ENCODE measurements around the gene ADCY2.

Gene ADCY2

DNA sequence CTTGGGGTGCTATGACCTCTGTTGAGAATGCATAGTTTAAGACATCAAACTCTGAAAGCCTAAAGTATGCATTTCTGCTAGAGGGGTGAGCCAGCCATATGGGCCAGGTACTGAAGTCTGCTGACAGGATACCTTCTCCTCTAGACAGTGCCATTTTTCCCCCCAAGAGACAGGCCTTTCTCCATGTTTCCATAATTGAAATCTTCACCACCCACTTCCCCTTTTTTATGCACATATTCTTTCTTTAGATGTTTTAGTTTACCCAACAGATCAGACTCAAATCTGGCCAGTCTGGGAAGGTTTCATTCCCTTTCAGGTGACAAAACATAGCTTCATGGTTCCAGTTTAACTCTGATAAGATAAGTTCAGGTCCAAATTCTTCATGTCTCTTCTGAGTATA, 212.8 kb downstream of the ADCY2 start:
- no peak for DNase-seq

DNA sequence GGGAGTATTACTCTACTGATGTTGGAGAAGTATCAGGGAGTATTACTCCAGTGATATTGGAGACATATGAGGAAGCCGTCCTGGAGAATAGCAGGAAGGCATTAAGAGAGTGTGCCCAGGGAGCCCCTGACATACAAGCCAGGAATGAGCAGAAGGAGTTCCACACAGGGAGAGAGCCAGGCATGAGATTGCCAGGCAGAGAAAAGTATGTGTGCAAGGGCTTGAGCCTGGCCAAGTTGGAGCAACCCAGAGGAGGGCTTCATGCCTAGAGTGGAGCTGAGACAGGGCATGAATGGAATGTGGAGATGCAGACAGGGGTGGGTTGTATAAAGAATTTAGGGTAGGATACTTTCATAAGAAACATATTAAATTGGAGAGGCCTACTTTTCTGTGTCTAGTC, 213.8 kb downstream of the ADCY2 start:
- DNase-seq = no peak

DNA sequence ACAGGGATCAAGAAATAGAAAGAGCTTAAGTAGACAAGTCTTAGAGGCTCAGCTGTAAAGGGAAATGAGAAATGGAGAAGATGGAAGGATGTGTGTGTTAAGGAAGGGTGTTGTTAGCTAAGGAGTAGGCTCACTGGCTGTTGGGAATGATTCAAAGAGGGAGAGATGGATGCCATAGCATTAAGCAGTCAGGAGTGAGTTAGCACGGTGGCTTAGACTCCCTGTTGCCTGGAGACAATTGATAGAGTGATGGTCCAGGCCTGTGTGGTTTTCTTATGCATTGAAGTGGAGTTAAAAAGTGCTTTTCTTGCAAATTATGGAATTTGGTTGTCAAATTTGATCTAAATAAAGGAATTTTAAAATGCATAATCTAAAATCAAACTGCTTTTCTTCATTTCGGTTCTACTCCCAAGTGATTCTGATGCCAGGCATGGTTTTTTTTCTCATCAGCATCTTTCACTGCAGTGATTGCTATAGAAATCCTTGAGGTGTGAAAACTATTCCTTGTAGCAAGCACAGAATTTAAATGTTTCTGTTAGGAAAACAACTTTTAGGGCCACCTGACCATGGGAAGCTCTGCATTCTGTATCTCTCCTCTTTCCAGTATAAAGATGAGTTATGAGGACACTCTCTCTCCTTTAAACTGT, 214.7 kb downstream of the ADCY2 start:
- no peak for DNase-seq

GRCh38 chr5:7611518-7611917, 215.6 kb downstream of the ADCY2 start:
- DNase-seq = no peak

DNA sequence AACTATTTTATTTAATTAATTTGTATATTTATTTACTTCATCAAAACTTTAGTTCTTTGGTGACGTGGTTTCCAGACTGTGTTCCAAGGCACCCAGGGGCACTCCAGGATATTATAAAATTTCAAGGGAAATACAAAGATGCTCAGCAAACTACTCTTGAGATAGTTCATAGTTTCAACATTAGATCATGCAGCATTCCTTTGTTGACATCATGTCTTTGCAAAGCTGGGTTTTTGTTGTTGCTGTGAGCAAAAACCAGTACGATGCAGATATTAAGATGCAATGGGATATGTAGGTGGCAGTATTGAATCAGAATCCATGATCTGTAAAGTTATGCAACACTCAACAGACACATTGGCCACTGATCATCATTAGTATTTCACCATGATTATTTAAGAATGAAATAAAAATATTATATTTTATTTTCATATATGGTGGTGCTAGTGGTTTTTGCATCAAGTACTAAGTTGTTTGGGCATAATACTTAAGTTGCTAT, 219.7 kb downstream of the ADCY2 start:
- DNase-seq = no peak

- DNase-seq = no peak
These were observed 221.0 kb downstream of the ADCY2 start for GRCh38 chr5:7616897-7617296.

- no peak for DNase-seq
These were observed 226.6 kb downstream of the ADCY2 start for GRCh38 chr5:7622498-7622897.

- no peak for DNase-seq
These were observed 229.8 kb downstream of the ADCY2 start for GRCh38 chr5:7625740-7626139.

- no peak for DNase-seq
These were observed 232.3 kb downstream of the ADCY2 start for GRCh38 chr5:7628248-7628647.

DNA sequence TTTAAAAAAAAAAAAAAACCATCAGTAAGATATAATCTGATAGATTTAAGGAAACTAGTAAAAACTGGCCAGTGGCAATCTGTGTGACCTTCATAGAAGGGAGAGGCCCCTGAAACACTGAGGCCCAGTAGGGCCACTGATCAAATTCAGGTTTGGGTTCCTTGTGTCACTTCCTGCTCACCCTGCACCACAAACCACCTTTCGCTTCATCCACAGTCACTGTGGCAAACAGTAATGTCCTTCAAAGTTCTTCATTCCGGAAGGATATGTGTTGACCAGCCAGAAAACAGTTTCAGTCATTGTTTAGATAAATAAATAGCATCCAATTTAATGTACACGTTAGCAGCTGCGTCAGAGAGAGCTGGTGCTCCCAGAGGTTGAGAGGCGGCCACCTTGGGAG, 232.9 kb downstream of the ADCY2 start:
- no peak for DNase-seq

GRCh38 chr5:7629561-7629960, 233.6 kb downstream of the ADCY2 start:
- no peak for DNase-seq

DNA sequence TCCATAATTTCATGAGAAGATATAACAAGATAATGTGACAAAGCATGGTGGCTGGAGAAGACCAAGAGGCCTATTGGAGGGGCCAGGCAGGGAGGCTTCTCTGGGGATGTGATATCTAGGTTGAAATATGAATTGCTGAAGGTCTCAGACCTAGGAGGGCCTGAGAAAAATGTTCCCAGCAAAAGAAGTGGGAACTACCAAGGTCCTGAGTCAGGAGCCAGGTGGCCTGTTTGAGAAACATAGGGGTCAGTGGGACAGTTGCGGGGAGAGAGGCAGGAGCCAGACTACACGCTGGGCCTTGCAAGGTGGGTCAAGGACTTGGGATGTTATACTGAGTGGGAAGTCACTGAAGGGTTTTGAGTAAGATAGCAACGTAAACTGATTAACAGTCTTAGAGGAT, 238.9 kb downstream of the ADCY2 start:
- no peak for DNase-seq

DNA sequence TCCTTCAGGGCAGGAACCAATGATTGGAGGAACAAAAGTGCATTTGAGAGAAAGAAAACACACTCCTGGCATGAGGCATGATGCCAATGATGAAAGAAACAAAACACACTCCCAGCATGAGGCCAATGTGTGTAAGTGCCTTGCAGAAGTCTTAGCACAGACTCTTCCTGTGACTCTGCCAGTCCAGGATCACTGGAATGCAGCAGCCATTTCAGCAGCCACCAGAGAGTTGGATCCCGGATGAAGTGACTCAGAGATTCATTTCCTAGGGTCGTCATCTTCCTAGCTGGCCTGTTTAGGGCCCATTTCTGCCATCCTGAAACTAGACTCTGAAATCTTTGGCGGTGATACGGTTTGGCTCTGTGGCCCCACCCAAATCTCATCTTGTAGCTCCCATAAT, 242.5 kb downstream of the ADCY2 start:
- no peak for DNase-seq

DNA sequence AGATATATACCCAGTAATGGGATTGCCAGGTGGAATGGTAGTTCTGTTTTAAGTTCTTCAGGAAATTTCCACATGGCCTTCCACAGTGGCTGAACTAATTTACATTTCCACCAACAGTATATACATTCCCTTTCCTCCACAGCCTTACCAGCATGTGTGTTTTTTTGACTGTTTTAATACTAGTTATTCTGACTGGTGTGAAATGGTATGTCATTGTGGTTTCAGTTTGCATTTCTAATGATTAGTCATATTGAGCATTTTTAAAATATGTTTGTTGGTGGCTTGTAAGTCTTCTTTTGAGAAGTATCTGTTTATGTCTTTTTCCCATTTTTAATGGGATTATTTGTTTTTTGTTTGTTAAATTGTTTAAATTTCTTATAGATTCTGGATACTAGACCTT, 246.1 kb downstream of the ADCY2 start:
- no peak for DNase-seq

DNA sequence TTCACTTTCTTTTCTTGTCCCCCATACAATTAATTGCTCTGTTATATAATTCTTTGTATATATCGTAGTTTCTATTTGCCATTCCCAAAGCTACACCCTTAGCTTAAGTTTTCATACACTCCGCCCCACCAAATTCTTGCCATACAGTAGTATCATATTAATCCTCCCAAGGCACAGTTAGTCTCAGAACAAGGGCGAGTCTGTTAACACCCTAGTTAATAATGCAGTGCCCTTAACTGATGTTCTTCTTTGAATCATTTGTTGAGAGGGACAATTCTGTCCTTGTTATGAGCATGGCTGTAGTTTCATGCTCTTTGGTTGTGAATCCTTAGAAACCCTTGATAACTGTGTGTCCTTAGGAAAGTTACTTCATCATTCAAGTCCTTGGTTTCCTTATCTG, 248.8 kb downstream of the ADCY2 start:
- no peak for DNase-seq

- no peak for DNase-seq
These were observed 254.8 kb downstream of the ADCY2 start for GRCh38 chr5:7650755-7651154.

DNA sequence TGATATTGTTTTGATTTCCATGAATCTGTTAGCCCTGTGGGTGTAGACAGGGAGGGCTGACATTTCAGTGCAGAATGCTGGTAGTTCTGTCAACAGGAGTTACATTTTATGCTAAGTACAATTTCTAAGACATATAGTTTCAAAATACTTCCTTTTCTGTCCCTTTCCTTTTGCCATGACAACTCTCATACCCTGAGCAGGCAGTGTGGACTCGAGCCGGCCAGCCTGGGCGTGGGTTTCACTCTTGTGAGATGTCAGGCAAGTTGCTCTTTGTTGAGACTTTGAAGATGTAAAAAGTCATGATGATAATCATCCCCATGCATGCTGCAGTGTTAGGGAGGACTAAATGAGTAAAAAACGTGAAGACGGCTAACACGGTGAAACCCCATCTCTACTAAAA, 257.1 kb downstream of the ADCY2 start:
- DNase-seq = no peak

GRCh38 chr5:7657153-7657552, 261.2 kb downstream of the ADCY2 start:
- DNase-seq = no peak

GRCh38 chr5:7659420-7659819, 263.5 kb downstream of the ADCY2 start:
- DNase-seq = no peak

DNA sequence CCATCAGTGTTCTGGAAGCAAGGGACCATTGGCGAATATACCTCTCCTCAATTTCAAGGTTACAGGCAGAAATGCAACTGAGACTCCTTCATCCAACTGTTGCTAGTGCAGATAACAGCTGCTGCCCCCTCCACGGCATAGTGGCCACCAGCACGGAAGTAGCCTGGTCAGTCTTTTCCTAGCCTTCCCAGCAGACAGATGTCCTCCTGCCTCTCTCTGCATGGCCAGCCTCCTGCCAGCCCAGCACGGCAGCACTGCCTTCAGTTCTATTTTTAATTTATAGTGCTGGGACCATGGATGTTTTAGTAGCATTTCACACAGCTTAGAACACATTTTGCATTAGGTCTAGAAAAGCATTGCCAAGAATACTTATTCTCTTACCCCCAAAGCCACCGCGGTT, 266.4 kb downstream of the ADCY2 start:
- DNase-seq = no peak

DNA sequence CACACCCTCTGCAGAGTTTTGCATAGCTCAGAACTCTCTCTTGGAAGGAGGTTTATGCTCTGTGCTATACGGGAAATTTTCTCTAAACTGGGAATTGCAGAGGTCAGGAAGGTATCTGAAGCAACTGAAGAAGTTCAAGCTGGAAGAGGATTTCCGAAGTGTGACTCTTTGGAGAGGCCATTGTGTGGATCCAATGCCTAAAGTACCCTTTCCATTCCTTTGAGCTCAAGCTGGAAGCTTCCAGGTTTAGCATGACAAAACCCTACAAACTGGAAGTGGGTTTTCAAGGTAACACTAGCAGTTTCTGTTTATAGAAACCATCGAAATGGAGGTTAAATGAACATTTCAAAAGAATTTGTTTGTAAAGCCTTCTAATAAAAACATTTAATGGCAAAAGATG, 267.9 kb downstream of the ADCY2 start:
- DNase-seq = no peak

- no peak for DNase-seq
These were observed 268.3 kb downstream of the ADCY2 start for GRCh38 chr5:7664208-7664607.

DNA sequence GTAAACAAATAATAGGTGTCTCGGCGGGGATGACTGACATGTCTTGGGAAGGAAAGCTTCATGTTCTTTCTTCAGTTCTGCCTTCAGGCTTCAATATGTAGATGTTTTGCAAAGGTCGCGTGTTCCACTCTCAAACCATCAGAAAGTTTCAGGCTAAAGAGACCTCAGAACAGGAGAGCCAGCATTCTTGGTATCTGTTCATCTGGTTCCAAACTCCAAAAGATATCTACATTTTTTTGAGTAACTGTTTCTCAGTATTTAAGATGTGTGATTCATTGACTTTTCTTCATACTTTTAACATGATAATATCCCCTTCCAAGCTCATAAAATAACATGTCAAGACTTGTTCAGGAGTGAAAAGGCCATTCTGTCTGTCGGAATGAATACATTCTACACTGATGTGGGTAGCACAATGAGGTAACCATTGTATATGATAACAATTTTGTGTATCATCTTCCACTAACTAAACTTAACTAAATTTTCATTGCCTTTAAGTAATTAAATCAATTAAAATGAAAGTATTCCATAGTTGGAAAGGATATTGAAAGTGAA, 271.4 kb downstream of the ADCY2 start:
- DNase-seq = no peak

- DNase-seq = no peak
These were observed 272.2 kb downstream of the ADCY2 start for GRCh38 chr5:7668161-7668560.

DNA sequence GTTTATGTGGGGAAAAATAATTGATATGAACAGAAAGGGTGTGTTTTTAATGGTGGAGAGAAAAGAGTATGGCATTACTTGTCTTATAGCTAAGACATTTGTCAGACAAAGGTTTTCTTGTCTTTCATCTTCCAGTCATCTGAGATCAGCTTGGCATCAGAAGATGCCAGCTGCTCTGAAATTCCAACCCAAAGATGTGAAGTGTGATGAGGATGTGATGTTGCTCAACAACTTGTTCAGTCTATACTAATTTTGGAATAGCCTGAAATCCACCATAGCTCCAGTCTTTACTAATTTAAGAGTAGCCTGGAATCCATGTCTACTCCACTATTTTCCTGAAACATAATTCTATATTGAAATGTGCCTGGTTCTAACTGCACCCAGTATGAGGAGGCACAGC, 272.7 kb downstream of the ADCY2 start:
- no peak for DNase-seq
